ENCODE measurements around the gene PPFIA1. TPM values are rescaled to one million over a fixed set of nuclear protein-coding genes. Genes with fewer than 3 reads are reported as not detected.
A peak's percentile ranks its signal among the peaks of the same experiment; 100 is the strongest.

PPFIA1 gene
- total RNA-seq, 1 donor from 2014 or later, result 38.6 TPM

DNA sequence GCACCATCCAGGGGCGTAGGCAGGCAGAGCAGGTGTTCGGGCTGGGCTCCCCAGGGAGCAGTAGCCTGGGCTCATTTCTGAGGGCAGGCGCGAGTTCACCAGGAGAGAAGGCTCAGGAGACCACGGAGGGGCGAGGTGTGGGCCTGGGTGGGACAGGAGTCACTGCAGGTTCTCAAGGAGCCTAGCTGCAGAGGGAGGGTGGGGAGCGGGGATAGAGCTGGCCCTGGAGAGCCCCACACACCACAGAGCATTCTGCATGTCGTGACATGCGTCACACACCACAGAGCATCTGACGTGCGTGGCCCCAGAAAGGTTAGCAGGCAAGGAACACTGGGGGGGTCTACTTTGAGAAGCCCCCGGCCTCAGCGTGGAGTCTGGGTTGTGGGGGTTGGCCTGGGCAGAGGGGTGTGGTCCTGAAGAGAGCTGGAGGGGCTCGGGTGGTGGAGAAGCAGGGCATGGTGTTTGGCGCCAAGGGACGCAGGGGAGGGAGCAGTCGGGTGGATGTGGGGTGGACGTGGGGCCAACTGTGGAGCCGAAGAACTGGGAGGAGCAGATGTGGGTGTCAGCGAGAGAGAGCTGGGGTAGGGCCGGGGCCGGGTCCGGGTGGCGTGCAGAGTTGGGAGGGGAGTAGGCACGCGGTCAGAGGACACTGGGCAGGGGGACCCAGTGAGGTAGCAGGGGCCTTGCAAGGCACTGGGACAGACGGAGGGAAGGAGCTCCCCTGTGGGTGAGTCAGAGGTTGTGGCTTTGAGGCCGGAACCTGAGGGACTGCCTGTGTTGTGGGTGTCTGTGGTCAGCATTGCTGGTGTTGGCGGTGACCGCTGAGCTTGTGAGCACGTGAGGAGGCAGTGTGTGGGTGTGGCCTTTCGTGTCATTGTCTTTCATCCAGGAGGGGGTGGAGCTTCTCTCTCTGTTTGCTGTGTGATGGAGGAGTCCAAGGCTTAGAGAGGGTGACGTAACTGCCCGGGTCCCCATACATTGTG is 153.3 kb downstream of the PPFIA1 start:
- TF ChIP-seq, protein P1, sequence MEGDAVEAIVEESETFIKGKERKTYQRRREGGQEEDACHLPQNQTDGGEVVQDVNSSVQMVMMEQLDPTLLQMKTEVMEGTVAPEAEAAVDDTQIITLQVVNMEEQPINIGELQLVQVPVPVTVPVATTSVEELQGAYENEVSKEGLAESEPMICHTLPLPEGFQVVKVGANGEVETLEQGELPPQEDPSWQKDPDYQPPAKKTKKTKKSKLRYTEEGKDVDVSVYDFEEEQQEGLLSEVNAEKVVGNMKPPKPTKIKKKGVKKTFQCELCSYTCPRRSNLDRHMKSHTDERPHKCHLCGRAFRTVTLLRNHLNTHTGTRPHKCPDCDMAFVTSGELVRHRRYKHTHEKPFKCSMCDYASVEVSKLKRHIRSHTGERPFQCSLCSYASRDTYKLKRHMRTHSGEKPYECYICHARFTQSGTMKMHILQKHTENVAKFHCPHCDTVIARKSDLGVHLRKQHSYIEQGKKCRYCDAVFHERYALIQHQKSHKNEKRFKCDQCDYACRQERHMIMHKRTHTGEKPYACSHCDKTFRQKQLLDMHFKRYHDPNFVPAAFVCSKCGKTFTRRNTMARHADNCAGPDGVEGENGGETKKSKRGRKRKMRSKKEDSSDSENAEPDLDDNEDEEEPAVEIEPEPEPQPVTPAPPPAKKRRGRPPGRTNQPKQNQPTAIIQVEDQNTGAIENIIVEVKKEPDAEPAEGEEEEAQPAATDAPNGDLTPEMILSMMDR (IDR thresholded peaks at IDR 0.05; ENCODE audit: insufficient read depth, low read length, poor library complexity, severe bottlenecking), result no peak
- Histone ChIP-seq H3K27me3 (ENCODE audit: control insufficient read depth, insufficient read depth, low read length) (no peaks in the 10 kb centered on the region), H3K36me3 (ENCODE audit: control insufficient read depth, insufficient read depth, low read length) (peaks cover 6% of the 10 kb centered on the region), H3K4me3 (ENCODE audit: low read depth, low read length) (no peak overlapping the region)
- peak; percentile 87 for DNase-seq (ENCODE audit: low read depth)

DNA sequence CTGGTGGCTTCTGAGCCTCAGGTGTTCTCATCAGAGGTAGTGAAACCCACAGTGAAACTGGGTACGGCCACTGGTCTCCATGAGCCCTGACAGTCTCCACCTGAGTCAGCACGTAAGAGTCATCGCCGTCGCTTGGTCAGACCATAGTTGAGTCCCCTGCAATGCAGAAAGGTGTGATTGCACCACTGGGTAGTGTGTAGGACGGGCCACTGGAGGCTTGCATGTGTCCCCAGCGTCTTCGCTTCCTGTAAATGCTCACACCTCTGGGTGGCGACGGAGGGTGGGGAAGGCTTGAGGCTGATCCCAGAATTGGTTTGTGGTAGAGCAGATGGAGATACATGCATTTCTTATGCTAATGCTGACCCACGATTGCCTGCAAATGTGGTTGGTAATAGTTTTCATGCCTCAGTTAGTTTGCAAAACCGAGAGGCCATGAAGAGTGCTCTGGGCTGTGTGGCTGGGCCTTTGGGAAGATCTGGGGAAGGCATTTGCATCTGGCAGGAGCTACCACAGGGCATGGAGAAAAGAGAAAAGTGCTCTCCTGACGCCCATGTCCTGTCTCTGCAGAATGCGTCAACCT is 154.4 kb downstream of the PPFIA1 start:
- TF ChIP-seq, protein P1 (IDR thresholded peaks at IDR 0.05; ENCODE audit: insufficient read depth, low read length, poor library complexity, severe bottlenecking), result no peak
- H3K4me3 ChIP-seq (ENCODE audit: low read depth, low read length), result no peak overlapping the region
- peaks cover 8% of the 10 kb centered on the region for H3K36me3 ChIP-seq (ENCODE audit: control insufficient read depth, insufficient read depth, low read length)
- H3K27me3 ChIP-seq (ENCODE audit: control insufficient read depth, insufficient read depth, low read length), result no peaks in the 10 kb centered on the region
- no peak for DNase-seq (ENCODE audit: low read depth)

DNA sequence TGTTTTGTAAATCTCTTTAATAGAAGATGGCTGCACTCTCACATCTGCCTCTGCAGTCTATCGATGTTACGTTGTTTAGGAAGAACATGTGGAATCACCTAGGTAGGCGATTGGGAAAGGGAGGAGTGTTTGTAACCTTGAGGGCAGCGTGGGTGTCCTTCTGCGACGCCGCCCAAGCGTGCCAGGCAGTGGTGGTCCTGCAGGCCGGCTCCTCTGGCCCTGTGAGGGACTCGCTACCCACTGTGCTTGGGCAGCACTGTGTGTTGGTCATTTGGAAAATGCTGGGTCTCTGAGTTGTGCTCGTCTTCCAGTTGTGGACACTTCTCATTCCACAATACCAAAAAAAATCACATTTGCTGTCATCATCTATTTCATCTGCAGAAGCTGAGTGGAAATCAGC is 156.9 kb downstream of the PPFIA1 start:
- H3K36me3 ChIP-seq (ENCODE audit: control insufficient read depth, insufficient read depth, low read length), result peaks cover 9% of the 10 kb centered on the region
- no peaks in the 10 kb centered on the region for H3K27me3 ChIP-seq (ENCODE audit: control insufficient read depth, insufficient read depth, low read length)

DNA sequence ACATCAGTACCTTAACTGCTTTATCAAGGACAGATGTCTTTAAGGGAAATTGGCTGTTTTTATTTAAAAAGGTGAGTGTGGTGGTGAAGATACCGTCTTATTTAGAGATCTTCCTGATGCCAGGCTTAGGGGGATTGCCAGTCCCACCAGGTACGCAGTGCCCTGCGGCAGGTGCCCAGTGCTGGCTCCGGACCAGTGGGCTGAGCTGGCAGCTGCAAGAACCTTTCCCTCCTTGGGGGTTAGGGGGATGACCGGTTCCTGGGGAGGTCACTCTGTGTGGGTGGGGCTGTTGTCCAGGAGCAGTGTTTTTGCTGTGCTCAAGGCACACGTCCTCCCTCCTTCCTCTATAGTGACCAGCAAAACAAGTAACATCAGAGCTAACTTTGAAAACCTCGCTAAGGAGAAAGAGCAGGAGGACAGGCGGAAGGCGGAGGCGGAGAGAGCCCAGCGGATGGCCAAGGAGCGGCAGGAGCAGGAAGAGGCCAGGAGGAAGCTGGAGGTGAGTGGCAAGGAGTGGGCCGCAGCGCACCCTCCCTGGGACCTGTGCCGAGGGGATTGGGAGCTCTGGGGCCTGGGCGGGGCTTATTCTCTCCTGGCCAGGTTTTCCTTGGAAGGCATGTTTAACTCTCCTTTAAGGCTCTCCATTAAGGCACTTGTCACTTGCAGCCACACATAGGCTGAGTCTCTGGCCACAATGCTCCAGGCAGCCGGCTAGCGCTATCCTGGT is 158.4 kb downstream of the PPFIA1 start:
- TF ChIP-seq, protein P1 (IDR thresholded peaks at IDR 0.05; ENCODE audit: insufficient read depth, low read length, poor library complexity, severe bottlenecking), result no peak
- H3K4me3 ChIP-seq (ENCODE audit: low read depth, low read length), result no peak overlapping the region
- H3K36me3 ChIP-seq (ENCODE audit: control insufficient read depth, insufficient read depth, low read length), result peaks cover 14% of the 10 kb centered on the region

More for the DNA sequence above, 156.9 kb downstream of the PPFIA1 start:
- H3K4me3 ChIP-seq (ENCODE audit: low read depth, low read length), result no peak overlapping the region
- DNase-seq (ENCODE audit: low read depth), result no peak
- TF ChIP-seq, protein P1 (IDR thresholded peaks at IDR 0.05; ENCODE audit: insufficient read depth, low read length, poor library complexity, severe bottlenecking), result no peak

DNA sequence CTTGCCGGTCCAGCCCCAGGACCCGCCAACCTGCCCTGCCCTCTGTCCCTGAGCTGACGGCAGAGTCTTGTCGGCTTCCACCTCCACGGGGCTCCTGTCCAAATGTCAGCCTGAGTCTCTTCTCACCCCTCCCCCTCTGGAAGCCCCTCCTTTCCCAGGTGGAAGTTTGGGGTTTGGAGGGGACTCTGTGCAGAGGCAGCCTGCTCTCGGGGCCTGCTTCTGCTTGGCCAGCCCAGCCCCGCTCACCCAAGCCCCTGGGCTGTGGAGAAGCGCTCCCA is 158.9 kb downstream of the PPFIA1 start:
- Histone ChIP-seq H3K27me3 (ENCODE audit: control insufficient read depth, insufficient read depth, low read length) (no peaks in the 10 kb centered on the region), H3K4me3 (ENCODE audit: low read depth, low read length) (no peak overlapping the region), H3K36me3 (ENCODE audit: control insufficient read depth, insufficient read depth, low read length) (peaks cover 14% of the 10 kb centered on the region)
- DNase-seq (ENCODE audit: low read depth), result no peak
- TF ChIP-seq, protein P1 (IDR thresholded peaks at IDR 0.05; ENCODE audit: insufficient read depth, low read length, poor library complexity, severe bottlenecking), result no peak

More for the DNA sequence above, 158.4 kb downstream of the PPFIA1 start:
- H3K27me3 ChIP-seq (ENCODE audit: control insufficient read depth, insufficient read depth, low read length), result no peaks in the 10 kb centered on the region
- no peak for DNase-seq (ENCODE audit: low read depth)
